NCI-H460 (cell line): ENCODE results near the gene HNRNPUL2. TPM values are rescaled to one million over a fixed set of nuclear protein-coding genes. Genes with fewer than 3 reads are reported as not detected.

Experiments
- DNase-seq: peaks from one replicate; pipeline ENCODE4 v3.0.0-alpha.2; 2016; ENCODE audit warnings: low read depth; ENCODE audit errors: extremely low read depth
- small RNA-seq, 2 experiments: library from RNA; depleted of rRNA; stranded (forward); fragments of <200 nt; gene quantifications; one replicate each; pipeline ENCODE3, GENCODE V24; 2014
- total RNA-seq: library from RNA; depleted of rRNA; stranded (reverse); fragments of >200 nt; shearing (Covaris generic); gene quantifications from 2 replicates; pipeline ENCODE4 v1.2.3, GENCODE V29; 2014; rRNA removed

Gene HNRNPUL2
- total RNA-seq, 1 experiment from 2014 or later = 7.5 TPM

DNA sequence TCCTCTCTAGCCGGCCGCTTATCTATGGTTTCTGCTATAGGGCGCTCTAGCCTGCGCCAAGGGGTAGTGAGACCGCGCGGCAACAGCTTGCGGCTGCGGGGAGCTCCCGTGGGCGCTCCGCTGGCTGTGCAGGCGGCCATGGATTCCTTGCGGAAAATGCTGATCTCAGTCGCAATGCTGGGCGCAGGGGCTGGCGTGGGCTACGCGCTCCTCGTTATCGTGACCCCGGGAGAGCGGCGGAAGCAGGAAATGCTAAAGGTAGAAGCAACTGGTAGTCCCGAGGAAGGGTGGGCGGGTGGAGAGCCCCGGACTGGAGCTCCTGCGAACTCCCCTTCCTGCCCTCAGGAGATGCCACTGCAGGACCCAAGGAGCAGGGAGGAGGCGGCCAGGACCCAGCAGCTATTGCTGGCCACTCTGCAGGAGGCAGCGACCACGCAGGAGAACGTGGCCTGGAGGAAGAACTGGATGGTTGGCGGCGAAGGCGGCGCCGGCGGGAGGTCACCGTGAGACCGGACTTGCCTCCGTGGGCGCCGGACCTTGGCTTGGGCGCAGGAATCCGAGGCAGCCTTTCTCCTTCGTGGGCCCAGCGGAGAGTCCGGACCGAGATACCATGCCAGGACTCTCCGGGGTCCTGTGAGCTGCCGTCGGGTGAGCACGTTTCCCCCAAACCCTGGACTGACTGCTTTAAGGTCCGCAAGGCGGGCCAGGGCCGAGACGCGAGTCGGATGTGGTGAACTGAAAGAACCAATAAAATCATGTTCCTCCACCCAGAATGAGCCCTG is 55.5 kb downstream of the HNRNPUL2 start, which contains the start of the genes LBHD1 and UQCC3:
Gene LBHD1, minus strand, starts transcription at position 660 of the 782 bp plus-strand sequence. CDS start 2,236 bp downstream, outside the sequence.
Gene UQCC3, plus strand, starts transcription at position 66 of the 782 bp plus-strand sequence. Its CDS starts 73 bp downstream, at position 139.
- peak; percentile 67 for DNase-seq

DNA sequence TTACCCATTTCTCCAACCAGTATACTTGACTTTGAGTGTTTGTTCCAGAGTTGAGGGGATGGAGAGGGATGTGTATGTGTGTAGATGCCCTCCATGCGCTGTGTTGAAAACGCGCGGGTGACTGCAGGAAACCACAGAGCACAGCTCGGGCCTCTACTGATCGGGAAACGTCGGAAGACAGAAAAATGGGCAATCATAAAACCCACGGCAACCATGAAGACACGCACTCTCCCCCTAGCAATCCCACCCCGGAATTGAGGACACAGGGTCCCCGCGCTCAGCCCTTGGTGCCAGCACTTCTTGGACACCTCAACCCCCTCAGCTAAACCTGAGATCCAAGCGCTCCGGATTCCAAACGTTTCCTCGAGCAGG is 56.0 kb downstream of the HNRNPUL2 start:
- DNase-seq = no peak

DNA sequence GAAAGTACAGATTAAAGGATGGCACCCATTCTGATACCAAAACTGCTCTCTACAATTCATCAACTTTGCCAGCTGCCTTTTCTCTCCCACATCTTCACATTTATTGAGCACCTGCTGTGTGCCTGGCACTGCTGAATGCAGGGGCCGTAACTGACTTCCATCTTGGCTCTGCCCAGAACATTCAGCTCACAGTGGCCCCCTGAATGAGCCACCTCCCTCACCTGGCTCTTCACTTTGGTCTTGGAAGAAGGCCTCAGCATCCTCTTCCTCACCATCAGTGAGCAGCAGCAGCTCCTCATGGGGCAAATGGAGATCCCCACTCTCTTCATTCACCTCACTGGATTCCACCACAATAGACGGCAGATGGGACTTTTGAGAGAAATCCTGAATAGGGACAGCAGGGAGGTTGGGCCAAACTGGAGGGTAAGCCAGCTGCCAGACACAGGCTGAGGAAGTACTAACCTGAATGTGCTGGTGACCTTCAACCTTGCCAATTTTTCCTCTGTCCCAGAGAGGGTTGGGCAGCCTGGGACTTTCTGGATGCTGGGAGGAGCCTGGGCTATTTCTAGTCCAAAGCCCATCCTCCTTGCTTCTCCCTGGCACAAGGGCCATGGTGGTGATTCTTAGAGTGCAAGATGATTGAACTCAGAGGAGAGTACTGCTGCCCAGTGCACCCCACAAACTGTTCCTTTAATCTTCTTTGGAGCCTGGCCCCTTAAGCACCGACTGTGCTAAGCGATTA is 57.7 kb downstream of the HNRNPUL2 start:
- no peak for DNase-seq

DNA sequence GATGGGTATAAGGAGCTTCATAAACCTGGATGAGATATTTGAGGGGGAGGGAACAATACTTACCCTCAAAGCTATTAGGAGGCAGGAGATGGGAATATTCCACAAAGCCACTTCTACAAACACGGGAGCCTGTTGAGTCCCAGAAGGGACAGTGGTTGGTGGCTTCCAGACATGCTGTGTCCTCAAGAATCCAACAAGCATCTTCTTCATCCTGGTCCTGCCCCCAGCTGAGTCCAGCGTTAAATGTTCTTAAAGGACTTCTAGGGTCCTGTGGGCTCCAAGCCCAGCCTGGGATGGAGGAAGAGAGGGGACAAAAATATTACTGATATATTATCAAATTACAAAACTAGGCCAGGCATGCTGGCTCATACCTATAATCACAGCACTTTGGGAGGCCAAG is 59.8 kb downstream of the HNRNPUL2 start:
- no peak for DNase-seq

DNA sequence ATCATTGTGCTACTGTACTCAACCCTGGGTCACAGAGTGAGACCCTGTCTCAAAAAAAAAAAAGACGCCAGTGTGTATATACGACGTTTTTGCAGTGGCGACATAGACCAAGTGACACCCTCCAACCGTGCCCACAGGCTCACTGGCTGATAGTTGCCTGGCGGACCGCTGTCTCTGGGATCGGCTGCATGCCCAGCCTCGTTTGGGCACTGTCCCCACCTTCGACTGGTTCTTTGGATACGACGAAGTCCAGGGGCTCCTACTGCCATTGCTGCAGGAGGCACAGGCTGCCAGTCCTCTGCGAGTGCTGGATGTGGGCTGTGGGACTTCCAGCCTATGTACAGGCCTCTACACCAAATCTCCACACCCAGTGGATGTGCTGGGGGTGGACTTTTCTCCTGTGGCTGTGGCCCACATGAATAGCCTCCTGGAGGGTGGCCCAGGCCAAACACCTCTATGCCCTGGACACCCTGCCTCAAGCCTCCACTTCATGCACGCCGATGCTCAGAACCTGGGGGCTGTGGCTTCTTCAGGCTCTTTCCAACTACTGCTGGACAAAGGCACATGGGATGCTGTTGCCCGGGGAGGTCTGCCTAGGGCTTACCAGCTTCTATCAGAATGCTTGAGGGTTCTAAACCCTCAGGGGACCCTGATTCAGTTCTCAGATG is 60.9 kb downstream of the HNRNPUL2 start:
- no peak for DNase-seq

DNA sequence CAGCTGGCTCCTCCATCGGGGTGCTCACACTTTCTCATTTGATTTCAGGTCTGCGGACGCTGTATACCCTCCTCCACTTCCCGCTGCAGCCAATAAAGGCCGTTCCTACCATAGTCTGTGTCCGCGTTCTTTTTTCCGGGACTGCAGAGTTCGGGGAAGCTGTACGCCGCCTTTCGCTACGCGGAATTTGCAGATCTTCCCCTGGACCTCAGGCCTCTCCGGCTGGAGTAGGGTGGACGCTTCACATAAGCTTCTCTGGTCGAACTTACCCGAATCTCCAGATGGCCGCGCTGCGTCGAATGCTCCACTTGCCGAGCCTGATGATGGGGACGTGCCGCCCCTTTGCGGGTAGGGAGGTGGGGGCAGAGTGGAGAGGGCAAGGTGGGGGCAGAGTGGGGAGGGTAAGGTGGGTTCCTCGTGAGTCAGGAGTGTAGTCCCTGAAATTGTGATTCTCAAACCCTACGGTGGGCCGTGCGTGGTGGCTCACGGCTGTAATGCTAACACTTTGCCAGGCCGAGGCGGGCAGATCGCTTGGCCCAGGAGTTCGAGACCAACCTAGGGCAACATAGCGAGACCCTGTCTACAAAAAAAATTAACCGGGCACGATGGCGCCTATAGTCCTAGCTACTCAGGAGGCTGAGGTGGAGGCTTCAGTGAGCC is 61.5 kb downstream of the HNRNPUL2 start:
- no peak for DNase-seq

DNA sequence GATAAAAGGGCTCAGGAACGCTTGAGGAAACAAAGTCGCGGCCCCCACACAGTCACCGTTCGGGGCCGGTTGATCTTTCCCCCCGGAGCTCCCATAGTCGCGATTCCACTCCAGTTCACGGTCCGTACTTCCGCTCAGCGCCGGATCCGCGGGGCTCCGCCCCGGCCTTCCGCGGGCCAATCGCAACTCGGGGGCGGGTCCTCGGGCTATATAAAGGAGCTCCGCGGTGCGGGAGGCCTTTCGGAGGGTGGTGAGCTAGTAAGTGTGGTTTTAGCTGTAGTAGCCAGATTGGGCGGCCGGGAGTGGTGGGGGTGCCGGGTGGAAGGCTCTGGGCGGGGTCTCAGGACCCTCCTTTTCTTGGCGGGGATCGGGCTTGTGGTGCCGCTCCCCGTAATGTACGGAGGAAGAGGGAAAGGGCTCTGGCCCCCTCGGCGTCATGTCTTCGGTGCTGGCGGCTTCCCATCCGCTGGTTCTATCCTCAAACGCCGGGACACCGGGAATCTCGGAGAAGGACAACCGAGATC is 62.1 kb downstream of the HNRNPUL2 start, which contains the start of the genes C11orf98 and CSKMT:
Gene C11orf98, minus strand, starts transcription at position 136 of the 524 bp plus-strand sequence. Its CDS starts 41 bp downstream, at position 95.
Gene CSKMT, plus strand, starts transcription at position 238 of the 524 bp plus-strand sequence. CDS start 568 bp downstream, outside the sequence.
- peak; percentile 87 for DNase-seq

DNA sequence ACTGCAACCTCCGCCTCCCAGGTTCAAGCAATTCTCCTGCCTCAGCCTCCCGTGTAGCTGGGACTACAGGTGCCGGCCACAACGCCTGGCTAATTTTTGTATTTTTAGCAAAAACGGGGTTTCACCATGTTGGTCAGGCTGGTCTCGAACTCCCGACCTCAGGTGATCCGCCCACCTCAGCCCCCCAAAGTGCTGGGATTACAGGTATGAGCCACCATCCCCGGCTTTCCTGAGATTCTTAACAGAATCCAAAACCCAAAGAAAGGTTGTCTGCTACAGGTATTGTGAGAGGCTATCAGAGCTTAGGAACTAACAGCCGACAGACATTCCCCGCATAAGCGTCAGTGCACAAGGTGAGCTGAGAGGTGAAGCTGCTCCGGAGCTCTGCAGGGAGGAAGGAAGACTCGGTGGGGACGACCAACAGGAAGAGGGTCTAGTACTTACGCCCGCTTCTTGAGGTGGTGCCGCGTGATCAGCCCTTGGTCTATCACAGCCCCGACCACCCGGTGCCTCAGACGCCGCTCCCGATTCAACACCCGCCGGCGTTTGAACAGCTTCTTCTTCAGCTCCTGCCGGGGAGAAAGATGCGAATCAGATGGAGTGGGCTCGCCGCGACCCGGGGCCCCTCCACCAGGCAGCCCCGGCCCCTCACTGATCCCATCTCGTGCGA is 62.7 kb downstream of the HNRNPUL2 start:
- DNase-seq = no peak

Small RNA genes lying within 50 kb of the gene (small RNA-seq; reads per million reads assigned to genes)
- 0 reads per million in 2 experiments for gene SNORA57

Other genes with a start within 250 kb of the HNRNPUL2 start
- gene AHNAK, start 180.7 kb downstream of the HNRNPUL2 start, total RNA-seq = 80.2 and 86.0 TPM in 2 replicates
- gene EEF1G, start 153.6 kb downstream of the HNRNPUL2 start, total RNA-seq = 2,030 and 2,160 TPM in 2 replicates
- gene TUT1, start 135.9 kb downstream of the HNRNPUL2 start, total RNA-seq = 6.3 and 6.4 TPM in 2 replicates
- gene MTA2, start 125.6 kb downstream of the HNRNPUL2 start, total RNA-seq = 67.7 and 79.0 TPM in 2 replicates
- 14.6 and 18.4 TPM in 2 replicates for gene EML3, start 114.7 kb downstream of the HNRNPUL2 start, total RNA-seq
- gene ROM1, start 114.2 kb downstream of the HNRNPUL2 start, total RNA-seq = 1.2 and 3.0 TPM in 2 replicates
- 22.6 TPM in 2 replicates for gene B3GAT3, start 105.5 kb downstream of the HNRNPUL2 start, total RNA-seq
- 172 and 229 TPM in 2 replicates for gene GANAB, start 80.8 kb downstream of the HNRNPUL2 start, total RNA-seq
- gene INTS5, start 74.2 kb downstream of the HNRNPUL2 start, total RNA-seq = 11.1 and 11.4 TPM in 2 replicates
- 61.6 and 69.1 TPM in 2 replicates for gene C11orf98, start 62.2 kb downstream of the HNRNPUL2 start, total RNA-seq
- 8.8 and 11.5 TPM in 2 replicates for gene CSKMT, start 62.1 kb downstream of the HNRNPUL2 start, total RNA-seq
- gene UQCC3, start 55.8 kb downstream of the HNRNPUL2 start, total RNA-seq = 13.9 and 20.2 TPM in 2 replicates
- gene LBHD1, start 55.2 kb downstream of the HNRNPUL2 start, total RNA-seq = 5.4 and 5.5 TPM in 2 replicates
- gene UBXN1, start 48.4 kb downstream of the HNRNPUL2 start, total RNA-seq = 82.6 and 93.2 TPM in 2 replicates
- gene LRRN4CL, start 37.9 kb downstream of the HNRNPUL2 start, total RNA-seq = 0.02 TPM in 1 of 2 replicates, not detected in the other
- 57.4 and 59.2 TPM in 2 replicates for gene BSCL2, start 20.0 kb downstream of the HNRNPUL2 start, total RNA-seq
- 0.17 TPM in 1 of 2 replicates, not detected in the other for gene GNG3, start 19.8 kb downstream of the HNRNPUL2 start, total RNA-seq
- 25.8 and 28.8 TPM in 2 replicates for gene TTC9C, start 1.0 kb upstream of the HNRNPUL2 start, total RNA-seq
- 4.1 and 5.5 TPM in 2 replicates for gene ZBTB3, start 26.7 kb upstream of the HNRNPUL2 start, total RNA-seq
- gene POLR2G, start 34.1 kb upstream of the HNRNPUL2 start, total RNA-seq = 79.6 and 88.3 TPM in 2 replicates
- 10.5 and 11.9 TPM in 2 replicates for gene TAF6L, start 43.9 kb upstream of the HNRNPUL2 start, total RNA-seq
- 38.4 and 44.3 TPM in 2 replicates for gene TMEM179B, start 59.9 kb upstream of the HNRNPUL2 start, total RNA-seq
- 21.4 and 25.9 TPM in 2 replicates for gene TMEM223, start 64.5 kb upstream of the HNRNPUL2 start, total RNA-seq
- gene NXF1, start 78.0 kb upstream of the HNRNPUL2 start, total RNA-seq = 18.7 and 28.7 TPM in 2 replicates
- 14.7 and 15.9 TPM in 2 replicates for gene STX5, start 104.6 kb upstream of the HNRNPUL2 start, total RNA-seq
- gene TEX54, start 105.4 kb upstream of the HNRNPUL2 start, total RNA-seq = not detected in 2 replicates
- gene WDR74, start 112.1 kb upstream of the HNRNPUL2 start, total RNA-seq = 64.7 and 71.2 TPM in 2 replicates
- gene SLC3A2, start 153.4 kb upstream of the HNRNPUL2 start, total RNA-seq = 449 and 464 TPM in 2 replicates
- gene CHRM1, start 193.9 kb upstream of the HNRNPUL2 start, total RNA-seq = not detected in 2 replicates